Left cardiac atrium (tissue), 4 donors: ENCODE measurements around the gene MEIOB. TPM values are rescaled to one million over a fixed set of nuclear protein-coding genes. Genes with fewer than 3 reads are reported as not detected.
"Not testable (repeated sequence)": the region's sequence is repeated elsewhere in the genome, so short reads cannot be mapped to it uniquely, and the experiment has no call there.

Experiments used
- ATAC-seq, 2 donors: fragments of 200-7000 bp; cut with Tn5 transposase; one replicate each; pipeline ENCODE4 v1.9.1; 2020; ENCODE audit warnings: mild to moderate bottlenecking in 2 of 2, moderate library complexity in 2 of 2
- DNase-seq: peaks from one replicate; pipeline ENCODE4 v3.0.0-alpha.2; 2020
- intact Hi-C, 2 donors: fragments of 100-400 bp; cut with DNase I; formaldehyde crosslinking; loops; one replicate each; pipeline versions ENCODE4 v1.14.1 to v1.15.1; 2022 to 2023
- long read RNA-seq: library from polyadenylated mRNA; unstranded; transcript quantifications from one replicate; pipeline ENCODE4 v2.0.0, GENCODE V29; 2021
- total RNA-seq, 2 donors: library from RNA; stranded (reverse); fragmentation: NEBNext Ultra II Directional; extraction: Animal tissue kit (Norgen Biotek cat#: 25700); gene quantifications; one replicate each; pipeline ENCODE4 v1.2.1, GENCODE V29; 2021
- donor health status: DM: no; HTN: yes; CAD: no.
- donor health status: DM: no; HTN: yes; CAD: no; lungs with severe emphysema.
- donor health status: DM: yes; HTN: yes; CAD: no.
- donor health status: Dilated cardiomyopathy.

The MEIOB gene
- total RNA-seq: under 1 TPM; 0.18 to 0.21 TPM
- long read RNA-seq, partial matches to known transcripts: 0 of 1 reads
- long read RNA-seq, other reads (novel, unspliced or antisense): 1 of 1 reads

GRCh38 chr16:1871974-1872635, at the start of gene MEIOB:
TSS of gene MEIOB (minus strand) at chr16:1872164. CDS start at chr16:1868175, 3,989 bp downstream.
- DNase-seq (peak; percentile 34), ATAC-seq (peak; percentile 73 to 77)
- intact Hi-C loops: no loop called here

- intact Hi-C loops: no loop called here
- DNase-seq: no peak
- ATAC-seq: peak; percentile 16 to 25
These were observed 48.8 kb upstream of the MEIOB start for GRCh38 chr16:1920727-1921171.

DNA sequence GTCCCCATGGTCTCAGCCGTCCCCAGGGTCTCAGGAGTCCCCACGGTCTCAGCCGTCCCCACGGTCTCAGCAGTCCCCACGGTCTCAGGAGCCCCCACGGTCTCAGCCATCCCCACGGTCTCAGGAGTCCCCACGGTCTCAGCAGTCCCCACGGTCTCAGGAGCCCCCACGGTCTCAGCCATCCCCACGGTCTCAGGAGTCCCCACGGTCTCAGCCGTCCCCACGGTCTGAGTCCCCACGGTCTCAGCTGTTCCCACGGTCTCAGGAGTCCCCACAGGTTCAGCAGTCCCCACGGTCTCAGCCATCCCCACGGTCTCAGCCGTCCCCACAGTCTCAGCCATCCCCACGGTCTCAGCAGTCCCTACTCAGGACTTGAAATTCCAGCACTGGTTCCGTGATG, 48.2 kb upstream of the MEIOB start:
- intact Hi-C loops, DNase-seq, ATAC-seq: not testable (repeated sequence)

GRCh38 chr16:1919327-1919998, 47.5 kb upstream of the MEIOB start:
- intact Hi-C loops: no loop called here
- ATAC-seq (no peak), DNase-seq (no peak)

GRCh38 chr16:1918351-1919326, 46.7 kb upstream of the MEIOB start, which contains the start of gene HS3ST6:
TSS of gene HS3ST6 (minus strand) at chr16:1918415. CDS start at chr16:1918323, 92 bp downstream.
- intact Hi-C loops: no loop called here
- peak in 1 of 2 donors; percentile 33 for ATAC-seq
- DNase-seq: no peak

- intact Hi-C loops: no loop called here
- no peak for DNase-seq
- ATAC-seq: no peak
These were observed 45.8 kb upstream of the MEIOB start for GRCh38 chr16:1917665-1918350.

- DNase-seq (no peak), ATAC-seq (no peak)
- intact Hi-C loops: no loop called here
These were observed 45.2 kb upstream of the MEIOB start for GRCh38 chr16:1917056-1917664.

GRCh38 chr16:1916640-1916990, 44.7 kb upstream of the MEIOB start:
- ATAC-seq (no peak), DNase-seq (no peak)
- intact Hi-C loops: no loop called here

DNA sequence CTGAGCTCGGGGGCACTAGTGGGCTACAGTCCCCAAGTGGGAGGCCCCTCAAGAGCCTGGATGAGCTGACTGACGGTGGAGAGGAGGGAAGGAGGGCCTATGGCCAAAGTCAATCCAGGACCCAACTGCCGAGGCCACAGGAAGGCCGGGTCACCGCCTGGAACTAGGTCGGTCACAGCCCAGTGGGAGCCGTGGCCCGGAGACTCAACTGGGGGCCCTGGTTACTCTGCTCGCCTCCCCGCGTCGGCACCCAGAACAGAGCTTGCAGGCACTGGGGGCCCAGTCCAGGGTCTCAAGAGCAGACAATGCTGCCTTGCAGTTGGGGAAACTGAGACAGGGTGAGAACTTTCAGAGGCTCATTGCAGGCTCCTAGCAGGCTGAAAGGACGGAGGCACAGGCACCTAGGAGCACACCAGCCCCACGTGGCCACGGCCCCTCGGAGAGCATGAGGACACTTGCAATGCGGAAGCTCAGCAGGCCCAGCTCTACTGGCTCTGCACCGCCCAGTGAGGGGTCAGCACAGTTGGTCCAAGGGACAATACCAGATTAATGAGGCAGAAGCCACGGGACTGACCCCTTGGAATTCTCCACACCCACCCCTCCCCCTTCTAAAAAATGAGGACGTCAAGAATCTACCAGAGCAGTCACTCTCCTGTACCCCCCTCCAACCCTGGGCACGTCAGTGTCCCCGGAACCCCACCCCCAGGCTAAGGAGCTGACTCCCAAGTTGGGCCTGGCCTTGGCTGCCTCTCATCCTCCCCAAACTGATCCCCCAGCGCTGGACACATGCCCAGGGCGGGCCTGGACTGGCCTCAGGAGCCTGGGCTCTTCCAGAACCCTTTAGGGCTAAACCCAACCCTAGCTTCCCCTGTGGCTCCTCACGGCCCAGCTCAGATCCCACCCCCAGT, 44.0 kb upstream of the MEIOB start:
- intact Hi-C loops: no loop called here
- ATAC-seq: no peak
- DNase-seq: no peak

- DNase-seq (no peak), ATAC-seq (no peak)
- intact Hi-C loops: no loop called here
These were observed 43.0 kb upstream of the MEIOB start for GRCh38 chr16:1914988-1915387.

DNA sequence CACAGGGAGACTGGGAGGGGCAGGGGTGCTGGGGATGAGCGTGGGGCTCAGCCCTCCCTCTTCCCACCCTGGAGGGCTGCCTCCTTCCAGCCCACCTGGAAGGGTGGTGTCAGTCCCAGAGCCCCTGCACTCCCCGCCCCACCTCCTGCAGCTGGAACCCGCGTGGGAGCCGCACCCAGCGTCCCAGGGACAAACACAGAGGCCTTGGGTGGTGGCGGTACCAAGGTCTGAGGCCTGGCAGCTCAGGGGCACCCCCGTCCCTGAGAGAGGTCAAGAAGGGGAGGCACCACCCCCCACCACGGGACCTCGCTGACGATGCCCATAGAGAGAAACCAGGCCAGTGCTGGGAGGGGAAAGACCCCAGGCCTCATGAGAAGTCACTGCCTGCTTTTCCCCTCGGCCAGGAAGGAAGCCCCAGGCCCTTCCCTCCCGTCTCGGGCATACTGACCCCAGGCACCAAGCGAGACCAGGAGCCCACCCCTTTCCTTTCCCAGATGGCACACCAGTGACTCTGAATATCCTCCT, 42.2 kb upstream of the MEIOB start:
- intact Hi-C loops: no loop called here
- ATAC-seq (no peak), DNase-seq (no peak)

GRCh38 chr16:1913327-1914083, 41.5 kb upstream of the MEIOB start:
- intact Hi-C loops: no loop called here
- no peak for ATAC-seq
- DNase-seq: no peak

DNA sequence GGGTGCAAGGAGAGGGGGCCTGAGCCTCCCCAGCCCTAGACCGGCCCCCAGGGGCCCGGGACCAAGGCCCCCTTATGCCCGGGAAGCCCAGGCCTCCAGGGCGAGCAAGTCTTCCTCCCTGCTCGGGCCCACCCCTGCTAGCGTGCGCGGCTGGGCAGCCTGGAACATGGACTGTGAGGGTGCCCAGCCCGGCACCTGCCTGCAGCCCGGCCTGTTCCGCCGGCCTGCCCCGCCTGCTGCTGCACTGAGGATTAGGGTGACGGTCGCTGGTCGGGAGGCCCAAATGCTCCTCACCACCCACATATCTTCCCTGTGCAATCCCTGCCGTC, 40.2 kb upstream of the MEIOB start:
- DNase-seq: no peak
- intact Hi-C loops: no loop called here
- no peak for ATAC-seq

DNA sequence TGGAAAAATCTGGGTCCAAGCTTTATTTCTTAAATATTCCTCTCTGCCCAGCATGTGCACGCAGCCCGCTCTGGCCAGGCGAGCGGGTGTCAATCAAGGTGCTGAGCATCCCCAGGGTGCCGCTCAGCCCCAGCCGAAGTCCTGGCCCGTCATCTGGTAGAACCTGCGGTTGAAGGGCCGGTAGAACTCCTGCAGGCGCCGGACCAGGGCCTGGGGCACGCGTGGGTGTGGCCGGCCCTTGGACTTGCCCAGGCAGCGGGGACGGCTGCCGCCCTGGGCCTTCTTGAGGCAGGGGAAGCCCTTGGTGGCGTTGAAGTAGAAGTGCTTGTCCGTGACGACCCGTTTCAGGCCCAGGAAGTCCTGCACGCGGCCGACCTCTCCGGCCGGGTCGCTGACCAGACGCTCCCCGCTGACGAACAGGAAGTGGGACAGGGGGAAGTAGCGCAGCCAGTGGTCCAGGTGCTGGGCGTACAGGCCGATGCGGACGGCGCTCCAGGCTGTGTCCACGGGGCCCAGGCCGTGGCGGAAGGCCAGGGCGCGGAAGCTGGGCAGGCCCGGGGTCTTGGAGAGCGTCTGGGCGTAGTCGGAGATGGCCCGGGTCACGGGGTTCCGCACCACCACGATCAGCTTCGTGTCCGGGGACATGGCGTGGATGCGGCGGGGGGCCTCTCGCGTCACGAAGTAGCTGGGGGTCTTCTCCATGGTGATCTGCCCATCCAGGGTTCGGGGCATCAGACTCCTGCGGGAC, 39.7 kb upstream of the MEIOB start:
- intact Hi-C loops: no loop called here
- DNase-seq: no peak
- ATAC-seq: no peak

- ATAC-seq (no peak), DNase-seq (no peak)
- intact Hi-C loops: no loop called here
These were observed 37.7 kb upstream of the MEIOB start for GRCh38 chr16:1909561-1910231.

- intact Hi-C loops: no loop called here
- no peak for DNase-seq
- ATAC-seq: no peak
These were observed 37.0 kb upstream of the MEIOB start for GRCh38 chr16:1908983-1909382.
